ENCODE data around the gene CDC20. TPM values are rescaled to one million over a fixed set of nuclear protein-coding genes. Genes with fewer than 3 reads are reported as not detected.
"Not testable (repeated sequence)": the region's sequence is repeated elsewhere in the genome, so short reads cannot be mapped to it uniquely, and the experiment has no call there.

Gene CDC20
- total and polyA plus RNA-seq, 5 donors from 2014 or later = 1.2 to 7.5 (median 4.6) TPM

DNA sequence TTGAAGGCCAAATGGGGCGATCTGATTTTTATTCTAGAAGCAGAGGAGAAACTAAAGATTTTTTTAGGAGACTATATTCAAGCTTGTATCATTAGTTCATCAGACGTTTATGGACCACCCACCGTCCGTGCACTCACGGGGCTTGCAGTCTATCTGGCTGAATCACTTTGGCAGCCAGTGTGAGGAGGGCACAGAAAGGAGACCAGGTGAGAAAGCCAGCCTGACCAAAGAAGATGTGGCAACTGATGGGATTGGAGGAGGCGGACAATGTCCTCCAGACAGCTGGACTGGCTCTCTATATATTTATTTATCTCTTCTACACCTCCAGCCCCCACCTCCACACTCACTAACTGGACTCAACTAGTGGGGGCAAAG lies 9.9 kb downstream of the CDC20 start:
- Mint-ChIP-seq H3K27me3 (no peaks in the 10 kb centered on the region), H3K9me3 (no peaks in the 10 kb centered on the region), H3K4me3 (peak overlapping the region; percentile 86 to 97 (median 88)), H3K27ac (peak overlapping the region; percentile 88 to 91 (median 90)), H3K36me3 (peaks cover 11% of the 10 kb centered on the region), H3K4me1 (peaks cover 14 to 54% (median 25%) of the 10 kb centered on the region in 4 donors)
- DNase-seq = no peak
- peak overlapping the region; percentile 87 for H3K4me3 ChIP-seq (ENCODE audit: low read depth, low read length)
- peaks cover 28% of the 10 kb centered on the region for H3K4me1 ChIP-seq (ENCODE audit: control insufficient read depth, insufficient read depth, low read length, poor library complexity, severe bottlenecking)
- peak overlapping the region; percentile 78 for H3K27ac ChIP-seq (ENCODE audit: insufficient read depth, low read length, poor library complexity, severe bottlenecking)
- ATAC-seq (ENCODE audit: low read depth in 2 of 2) = no peak
- H3K27me3 ChIP-seq (ENCODE audit: control insufficient read depth, insufficient read depth, low read length) = no peaks in the 10 kb centered on the region
- H3K36me3 ChIP-seq (ENCODE audit: control insufficient read depth, insufficient read depth, low read length) = peaks cover 20% of the 10 kb centered on the region
- H3K9me3 ChIP-seq (ENCODE audit: control insufficient read depth in 2 of 2, low read length in 2 of 2) = no peaks in the 10 kb centered on the region

DNA sequence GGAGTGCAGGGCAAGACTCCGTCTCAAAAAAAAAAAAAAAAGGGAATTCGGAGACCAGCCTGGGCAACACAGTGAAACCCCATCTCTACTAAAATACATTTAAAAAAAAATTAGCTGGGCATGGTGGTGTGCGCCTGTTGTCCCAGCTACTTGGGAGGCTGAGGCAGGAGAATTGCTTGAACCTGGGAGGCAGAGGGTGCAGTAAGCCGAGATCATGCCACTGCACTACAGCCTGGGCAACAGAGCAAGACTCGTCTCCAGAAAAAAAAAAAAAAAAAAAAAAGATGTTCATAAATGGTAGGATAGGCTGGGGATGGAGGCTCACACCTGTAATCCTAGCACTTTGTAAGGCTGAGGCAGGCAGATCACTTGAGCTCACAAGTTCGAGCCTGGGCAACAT lies 11.0 kb downstream of the CDC20 start:
- Mint-ChIP-seq H3K4me3 (peak overlapping the region in 1 of 4 donors; percentile 31), H3K4me1 (peaks cover 14 to 51% (median 23%) of the 10 kb centered on the region in 4 donors)
- H3K9me3 Mint-ChIP-seq; DNase-seq; H3K4me3 ChIP-seq (ENCODE audit: low read depth, low read length); H3K27me3 ChIP-seq (ENCODE audit: control insufficient read depth, insufficient read depth, low read length); H3K36me3 Mint-ChIP-seq; H3K27ac ChIP-seq (ENCODE audit: insufficient read depth, low read length, poor library complexity, severe bottlenecking); H3K9me3 ChIP-seq (ENCODE audit: control insufficient read depth in 2 of 2, low read length in 2 of 2); ATAC-seq (ENCODE audit: low read depth in 2 of 2); H3K27ac Mint-ChIP-seq; H3K27me3 Mint-ChIP-seq; H3K36me3 ChIP-seq (ENCODE audit: control insufficient read depth, insufficient read depth, low read length): not testable (repeated sequence)
- peaks cover 28% of the 10 kb centered on the region for H3K4me1 ChIP-seq (ENCODE audit: control insufficient read depth, insufficient read depth, low read length, poor library complexity, severe bottlenecking)

DNA sequence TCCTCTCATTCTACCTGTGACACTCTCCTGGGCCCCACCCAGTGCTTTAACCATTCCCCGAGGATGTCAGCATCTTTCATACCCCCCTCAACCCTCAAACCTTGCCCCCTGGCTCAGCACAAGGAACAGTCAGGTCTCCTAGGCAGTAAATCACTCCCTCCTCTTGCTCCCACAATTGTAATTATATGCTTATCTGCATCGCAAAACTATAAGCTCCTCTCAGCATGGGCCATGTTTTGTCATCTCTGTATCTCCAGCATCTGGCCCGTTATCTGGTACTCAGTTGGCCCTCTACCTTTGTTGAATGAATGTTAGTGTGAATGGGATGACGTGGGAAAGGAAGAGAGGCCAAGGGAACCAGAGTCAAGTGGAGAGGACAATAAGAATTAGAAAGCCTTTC lies 11.8 kb downstream of the CDC20 start:
- no peaks in the 10 kb centered on the region for H3K27me3 ChIP-seq (ENCODE audit: control insufficient read depth, insufficient read depth, low read length)
- H3K4me3 ChIP-seq (ENCODE audit: low read depth, low read length) = no peak overlapping the region
- Mint-ChIP-seq H3K9me3 (no peaks in the 10 kb centered on the region), H3K4me3 (peak overlapping the region; percentile 31 to 76 (median 65)), H3K36me3 (peaks cover 2% of the 10 kb centered on the region), H3K27ac (peak overlapping the region; percentile 5 to 91 (median 44)), H3K4me1 (peaks cover 14 to 46% (median 21%) of the 10 kb centered on the region in 4 donors), H3K27me3 (no peaks in the 10 kb centered on the region)
- no peak overlapping the region for H3K27ac ChIP-seq (ENCODE audit: insufficient read depth, low read length, poor library complexity, severe bottlenecking)
- ATAC-seq (ENCODE audit: low read depth in 2 of 2) = no peak
- peaks cover 27% of the 10 kb centered on the region for H3K4me1 ChIP-seq (ENCODE audit: control insufficient read depth, insufficient read depth, low read length, poor library complexity, severe bottlenecking)
- DNase-seq = no peak
- no peaks in the 10 kb centered on the region for H3K9me3 ChIP-seq (ENCODE audit: control insufficient read depth in 2 of 2, low read length in 2 of 2)
- H3K36me3 ChIP-seq (ENCODE audit: control insufficient read depth, insufficient read depth, low read length) = peaks cover 1% of the 10 kb centered on the region

DNA sequence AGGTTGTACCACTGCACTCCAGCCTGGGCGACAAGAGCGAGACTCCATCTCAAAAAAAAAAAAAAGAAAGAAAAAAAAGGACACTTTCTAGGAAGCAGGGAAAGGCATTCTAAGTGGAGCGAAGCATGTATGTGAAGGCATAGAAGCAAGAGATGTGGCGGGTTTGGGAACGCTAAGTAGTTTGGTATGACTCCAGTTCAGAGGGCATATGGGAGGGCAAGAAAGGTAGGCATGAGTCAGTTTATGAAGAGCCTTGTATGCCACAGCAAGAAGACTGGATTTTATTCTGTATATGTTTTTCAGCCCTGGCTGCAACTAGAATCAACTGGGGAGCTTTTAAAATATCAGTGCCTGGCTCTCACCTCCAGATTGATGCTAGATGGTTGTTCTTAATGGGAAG lies 13.4 kb downstream of the CDC20 start:
- H3K9me3 ChIP-seq (ENCODE audit: control insufficient read depth in 2 of 2, low read length in 2 of 2) = no peaks in the 10 kb centered on the region
- no peaks in the 10 kb centered on the region for H3K36me3 ChIP-seq (ENCODE audit: control insufficient read depth, insufficient read depth, low read length)
- no peak overlapping the region for H3K4me3 Mint-ChIP-seq
- DNase-seq (no peak), ATAC-seq (ENCODE audit: low read depth in 2 of 2) (no peak)
- no peaks in the 10 kb centered on the region for H3K27me3 ChIP-seq (ENCODE audit: control insufficient read depth, insufficient read depth, low read length)
- no peaks in the 10 kb centered on the region for H3K9me3 Mint-ChIP-seq
- H3K4me1 Mint-ChIP-seq = peaks cover 14 to 37% (median 18%) of the 10 kb centered on the region in 4 donors
- H3K27me3 Mint-ChIP-seq = no peaks in the 10 kb centered on the region
- H3K27ac ChIP-seq (ENCODE audit: insufficient read depth, low read length, poor library complexity, severe bottlenecking) = no peak overlapping the region
- no peak overlapping the region for H3K4me3 ChIP-seq (ENCODE audit: low read depth, low read length)
- peaks cover 11% of the 10 kb centered on the region for H3K4me1 ChIP-seq (ENCODE audit: control insufficient read depth, insufficient read depth, low read length, poor library complexity, severe bottlenecking)
- no peak overlapping the region for H3K27ac Mint-ChIP-seq
- peaks cover 10% of the 10 kb centered on the region for H3K36me3 Mint-ChIP-seq

DNA sequence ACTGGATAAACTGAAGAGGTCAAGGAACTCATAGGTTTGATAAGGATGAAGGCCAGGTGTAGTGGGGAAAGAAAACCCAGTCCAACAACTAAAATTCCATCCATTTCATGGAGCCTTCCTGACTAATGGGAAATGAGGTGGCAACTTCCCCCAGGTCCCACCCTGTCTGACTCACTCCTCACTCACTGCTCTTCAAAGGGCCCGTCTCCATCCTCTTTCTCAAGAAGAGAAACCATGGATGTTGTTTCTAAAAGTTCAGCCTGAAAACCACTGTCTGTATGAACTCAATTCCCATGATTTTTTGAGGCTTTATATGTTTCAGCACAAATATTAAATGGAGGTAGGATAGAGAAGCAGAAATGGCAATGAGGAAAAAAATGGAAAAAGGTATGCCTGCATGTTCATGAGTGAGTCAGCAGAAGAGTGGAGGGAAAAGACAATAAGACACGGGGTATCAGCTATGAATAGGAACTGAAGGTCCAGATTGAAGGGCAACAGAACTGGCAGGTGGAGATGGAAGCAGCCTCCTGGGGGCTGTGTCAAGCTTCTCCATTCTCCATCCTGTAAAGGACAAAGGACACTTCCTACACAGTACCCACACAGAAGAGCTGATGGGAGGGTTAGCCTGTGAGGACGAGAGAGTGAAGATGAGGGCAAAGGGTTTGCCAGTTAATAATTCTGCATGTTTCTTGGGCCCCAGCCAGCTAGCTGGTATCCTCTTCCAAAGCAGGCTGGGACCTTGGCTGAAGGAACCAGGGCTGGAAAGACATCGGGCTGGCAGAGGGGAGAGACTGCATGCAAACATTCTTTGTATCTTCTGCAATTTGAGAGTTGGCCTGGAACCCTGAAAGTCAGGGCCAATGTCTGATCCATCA lies 14.5 kb downstream of the CDC20 start:
- no peaks in the 10 kb centered on the region for H3K36me3 ChIP-seq (ENCODE audit: control insufficient read depth, insufficient read depth, low read length)
- Mint-ChIP-seq H3K27me3 (no peaks in the 10 kb centered on the region), H3K4me1 (peaks cover 12 to 37% (median 16%) of the 10 kb centered on the region in 4 donors), H3K36me3 (peaks cover 12% of the 10 kb centered on the region), H3K27ac (no peak overlapping the region), H3K9me3 (no peaks in the 10 kb centered on the region), H3K4me3 (no peak overlapping the region)
- ATAC-seq (ENCODE audit: low read depth in 2 of 2) (no peak), DNase-seq (no peak)
- no peak overlapping the region for H3K27ac ChIP-seq (ENCODE audit: insufficient read depth, low read length, poor library complexity, severe bottlenecking)
- H3K4me1 ChIP-seq (ENCODE audit: control insufficient read depth, insufficient read depth, low read length, poor library complexity, severe bottlenecking) = peaks cover 8% of the 10 kb centered on the region
- H3K9me3 ChIP-seq (ENCODE audit: control insufficient read depth in 2 of 2, low read length in 2 of 2) = no peaks in the 10 kb centered on the region
- H3K27me3 ChIP-seq (ENCODE audit: control insufficient read depth, insufficient read depth, low read length) = no peaks in the 10 kb centered on the region
- H3K4me3 ChIP-seq (ENCODE audit: low read depth, low read length) = no peak overlapping the region

DNA sequence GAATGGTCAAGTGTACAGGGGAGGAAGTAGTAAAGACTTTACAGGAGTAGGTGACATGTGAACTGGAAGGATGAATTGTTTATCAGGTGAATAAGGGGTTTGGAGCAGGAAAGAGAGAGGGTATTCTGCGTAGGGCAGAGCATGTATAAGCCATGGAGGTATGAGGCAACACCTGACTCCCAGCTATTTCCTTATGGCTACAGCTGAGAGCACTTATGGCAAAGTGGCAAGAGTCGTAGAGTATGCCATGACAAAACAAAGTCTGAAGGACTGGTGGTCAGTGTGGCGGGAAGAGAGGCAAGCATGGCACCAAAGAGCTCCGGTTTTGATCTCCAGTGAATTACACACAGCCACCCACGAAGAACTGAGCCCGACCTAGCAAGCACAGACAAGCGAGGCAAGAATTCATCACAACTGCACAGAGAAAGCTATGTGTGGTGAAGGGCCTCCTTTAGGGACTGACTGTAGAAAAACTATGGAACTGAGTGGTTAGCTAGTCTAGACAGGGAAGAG lies 18.0 kb downstream of the CDC20 start:
- H3K4me1 ChIP-seq (ENCODE audit: control insufficient read depth, insufficient read depth, low read length, poor library complexity, severe bottlenecking) = no peaks in the 10 kb centered on the region
- no peaks in the 10 kb centered on the region for H3K9me3 Mint-ChIP-seq
- ATAC-seq (ENCODE audit: low read depth in 2 of 2) = no peak
- no peak overlapping the region for H3K4me3 ChIP-seq (ENCODE audit: low read depth, low read length)
- no peaks in the 10 kb centered on the region for H3K9me3 ChIP-seq (ENCODE audit: control insufficient read depth in 2 of 2, low read length in 2 of 2)
- H3K36me3 ChIP-seq (ENCODE audit: control insufficient read depth, insufficient read depth, low read length) = peaks cover 6% of the 10 kb centered on the region
- DNase-seq = no peak
- H3K4me3 Mint-ChIP-seq = peak overlapping the region in 1 of 4 donors; percentile 8
- H3K27ac Mint-ChIP-seq = peak overlapping the region in 1 of 3 donors; percentile 56
- peaks cover 26% of the 10 kb centered on the region for H3K36me3 Mint-ChIP-seq
- H3K27ac ChIP-seq (ENCODE audit: insufficient read depth, low read length, poor library complexity, severe bottlenecking) = no peak overlapping the region
- H3K4me1 Mint-ChIP-seq = peaks cover 0 to 15% (median 6%) of the 10 kb centered on the region in 4 donors
- H3K27me3 ChIP-seq (ENCODE audit: control insufficient read depth, insufficient read depth, low read length) = no peaks in the 10 kb centered on the region
- no peaks in the 10 kb centered on the region for H3K27me3 Mint-ChIP-seq

DNA sequence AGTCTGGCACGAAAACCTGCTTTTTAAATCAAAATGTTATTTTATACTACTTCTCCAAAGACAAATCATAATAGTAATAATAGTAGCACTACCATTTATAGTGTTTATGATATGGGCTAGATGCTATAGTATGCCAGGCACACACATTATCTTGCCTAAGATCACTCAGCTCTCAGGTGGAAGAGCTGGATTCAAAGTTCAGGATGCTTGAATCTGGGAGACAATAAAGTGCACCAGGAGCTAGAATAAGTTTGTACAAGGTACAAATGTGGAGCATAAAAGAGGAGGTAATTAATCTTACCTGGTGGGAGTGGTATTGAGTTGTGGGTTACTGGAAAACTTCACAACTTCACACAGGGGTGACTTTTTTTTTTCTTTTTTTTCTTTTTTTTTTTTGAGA lies 19.1 kb downstream of the CDC20 start:
- ATAC-seq (ENCODE audit: low read depth in 2 of 2) (no peak), DNase-seq (no peak)
- Mint-ChIP-seq H3K27ac (no peak overlapping the region), H3K36me3 (peaks cover 30% of the 10 kb centered on the region), H3K27me3 (no peaks in the 10 kb centered on the region), H3K4me1 (peaks cover 0 to 18% (median 6%) of the 10 kb centered on the region in 4 donors), H3K9me3 (no peaks in the 10 kb centered on the region), H3K4me3 (no peak overlapping the region)
- Histone ChIP-seq H3K27ac (ENCODE audit: insufficient read depth, low read length, poor library complexity, severe bottlenecking) (no peak overlapping the region), H3K9me3 (ENCODE audit: control insufficient read depth in 2 of 2, low read length in 2 of 2) (no peaks in the 10 kb centered on the region), H3K27me3 (ENCODE audit: control insufficient read depth, insufficient read depth, low read length) (no peaks in the 10 kb centered on the region), H3K4me3 (ENCODE audit: low read depth, low read length) (no peak overlapping the region), H3K36me3 (ENCODE audit: control insufficient read depth, insufficient read depth, low read length) (peaks cover 16% of the 10 kb centered on the region), H3K4me1 (ENCODE audit: control insufficient read depth, insufficient read depth, low read length, poor library complexity, severe bottlenecking) (no peaks in the 10 kb centered on the region)
